Choroid plexus epithelial cell (primary cell): ENCODE measurements around the gene CTBP2.

Source experiments
- DNase-seq: peaks from one replicate; pipeline ENCODE4 v3.0.0-alpha.2; 2010; ENCODE audit warnings: low read depth
- H3K4me3 ChIP-seq: 2 replicates; pipeline ENCODE4 v1.5.1; 2011; ENCODE audit warnings: low read depth, mild to moderate bottlenecking, control low read depth, low read length, moderate library complexity
- CTCF ChIP-seq: conservative IDR thresholded peaks from 2 replicates; pipeline ENCODE4 v1.5.1; 2011; ENCODE audit warnings: low read depth, mild to moderate bottlenecking, control low read depth, inconsistent platforms, low read length, moderate library complexity

CTBP2 gene

GRCh38 chr10:125158601-125159485 lies 1.5 kb downstream of the CTBP2 start:
- TF ChIP-seq CTCF: no peak
- peak; percentile 39 for DNase-seq
- peak overlapping the region; percentile 74 for H3K4me3 ChIP-seq

GRCh38 chr10:125158275-125158600 lies 2.1 kb downstream of the CTBP2 start:
- peak overlapping the region; percentile 74 for H3K4me3 ChIP-seq
- no peak for DNase-seq
- no peak for TF ChIP-seq CTCF

- no peak for TF ChIP-seq CTCF
- DNase-seq: no peak
- peak overlapping the region; percentile 74 for H3K4me3 ChIP-seq
Measured at GRCh38 chr10:125157505-125157904, 2.9 kb downstream of the CTBP2 start.

GRCh38 chr10:125156739-125157480 lies 3.5 kb downstream of the CTBP2 start:
- TF ChIP-seq CTCF: no peak
- no peak for DNase-seq
- peak overlapping the region; percentile 74 for H3K4me3 ChIP-seq

- peak; percentile 58 for DNase-seq
Measured at GRCh38 chr10:125156196-125156595, 4.2 kb downstream of the CTBP2 start.

GRCh38 chr10:125155101-125155500 lies 5.3 kb downstream of the CTBP2 start:
- TF ChIP-seq CTCF: no peak
- H3K4me3 ChIP-seq: peak overlapping the region; percentile 8
- no peak for DNase-seq

More at GRCh38 chr10:125156196-125156595, 4.2 kb downstream of the CTBP2 start:
- no peak for TF ChIP-seq CTCF
- no peak overlapping the region for H3K4me3 ChIP-seq
